IMR-90 (cell line): ENCODE data around the gene TSR1. TPM values are rescaled to one million over a fixed set of nuclear protein-coding genes. Genes with fewer than 3 reads are reported as not detected.

Experiments used
- ATAC-seq: fragments of 200-7000 bp; cut with Tn5 transposase; 2 replicates; pipeline ENCODE4 v1.9.1; 2020; ENCODE audit warnings: low read depth, mild to moderate bottlenecking, moderate library complexity
- BruUV-seq: library from RNA; stranded (reverse); fragments of 400-500 nt; replicated peaks from 2 replicates; lab custom pipeline; 2021; lab: Mats Ljungman, UMichigan
- CTCF ChIA-PET: fragments of 300-600 bp; formaldehyde crosslinking; extraction: SDS; loops from one replicate; lab custom pipeline; 2021; ENCODE audit warnings: antibody characterized with exemption; lab: Yijun Ruan, JAX
- POLR2A ChIA-PET: fragments of 300-600 bp; sonication (Branson Sonifier 250); formaldehyde crosslinking; loops from one replicate; lab custom pipeline; 2022; ENCODE audit warnings: antibody characterized with exemption; ENCODE audit not compliant: unreplicated experiment; lab: Charles Lee
- DNase-seq: peaks from one replicate; pipeline ENCODE4 v3.0.0; 2013
- H2AFZ ChIP-seq: replicated peaks from 2 replicates; pipeline ENCODE3; 2013; ENCODE audit warnings: low read length, mild to moderate bottlenecking; ENCODE audit not compliant: poor library complexity
- H2AK5ac ChIP-seq: 2 replicates; pipeline ENCODE4 v1.6.1; 2013; ENCODE audit warnings: low read depth, low read length, inconsistent platforms
- H2AK9ac ChIP-seq: replicated peaks from 2 replicates; pipeline ENCODE3; 2013; ENCODE audit warnings: mild to moderate bottlenecking, low read depth, low read length, moderate library complexity; ENCODE audit not compliant: poor library complexity
- H2BK120ac ChIP-seq: 2 replicates; pipeline ENCODE4 v1.6.1; 2013; ENCODE audit warnings: low read depth, low read length, inconsistent platforms
- H2BK15ac ChIP-seq: 3 replicates; pipeline ENCODE4 v1.6.1; 2013; ENCODE audit warnings: low read depth, low read length, inconsistent platforms
- H2BK20ac ChIP-seq: 2 replicates; pipeline ENCODE4 v1.6.1; 2013; ENCODE audit warnings: low read depth, mild to moderate bottlenecking, inconsistent platforms, low read length, moderate library complexity
- H2BK5ac ChIP-seq: 2 replicates; pipeline ENCODE4 v1.6.1; 2013; ENCODE audit warnings: mild to moderate bottlenecking, low read depth, low read length, inconsistent platforms; ENCODE audit not compliant: poor library complexity, severe bottlenecking
- H3K14ac ChIP-seq: replicated peaks from 2 replicates; pipeline ENCODE4 v1.6.1; 2013; ENCODE audit warnings: low read depth, low read length, inconsistent platforms
- H3K18ac ChIP-seq: 2 replicates; pipeline ENCODE4 v1.6.1; 2013; ENCODE audit warnings: low read depth, low read length, control low read depth
- H3K23ac ChIP-seq: 2 replicates; pipeline ENCODE4 v1.6.1; 2013; ENCODE audit warnings: low read depth, low read length, inconsistent platforms
- H3K27ac ChIP-seq: 2 replicates; pipeline ENCODE4 v1.5.1; 2013; ENCODE audit warnings: mild to moderate bottlenecking, control low read depth, low read length; ENCODE audit not compliant: insufficient read depth
- H3K27me3 ChIP-seq: 2 replicates; pipeline ENCODE4 v1.6.1; 2013; ENCODE audit warnings: low read length; ENCODE audit not compliant: control insufficient read depth, insufficient read depth
- H3K36me3 ChIP-seq: 2 replicates; pipeline ENCODE4 v1.6.1; 2013; ENCODE audit warnings: low read length, mixed read lengths; ENCODE audit not compliant: control insufficient read depth, insufficient read depth
- H3K4ac ChIP-seq: 2 replicates; pipeline ENCODE4 v1.6.1; 2013; ENCODE audit warnings: low read depth, low read length, inconsistent platforms
- H3K4me1 ChIP-seq: 2 replicates; pipeline ENCODE4 v1.6.1; 2013; ENCODE audit warnings: low read length, mixed read lengths; ENCODE audit not compliant: control insufficient read depth, insufficient read depth
- H3K4me2 ChIP-seq: 2 replicates; pipeline ENCODE4 v1.6.1; 2013; ENCODE audit warnings: low read depth, mild to moderate bottlenecking, control low read depth, low read length, moderate library complexity
- H3K4me3 ChIP-seq: 2 replicates; pipeline ENCODE4 v1.5.1; 2013; ENCODE audit warnings: low read depth, mild to moderate bottlenecking, control low read depth, low read length, moderate library complexity; ENCODE audit not compliant: insufficient read depth
- H3K56ac ChIP-seq: 2 replicates; pipeline ENCODE4 v1.6.1; 2013; ENCODE audit warnings: low read length, inconsistent platforms; ENCODE audit not compliant: insufficient read depth; ENCODE audit errors: extremely low read depth
- H3K79me1 ChIP-seq, 2 experiments: 2 replicates each; pipeline ENCODE4 v1.6.1; 2013; ENCODE audit warnings: low read length in 2 of 2, inconsistent platforms in 1 of 2, low read depth in 1 of 2
- H3K9ac ChIP-seq: 2 replicates; pipeline ENCODE4 v1.6.1; 2013; ENCODE audit warnings: low read depth, low read length, control low read depth
- H3K9me1 ChIP-seq: 2 replicates; pipeline ENCODE4 v1.6.1; 2013; ENCODE audit warnings: low read length, inconsistent platforms; ENCODE audit not compliant: insufficient read depth
- H3K9me3 ChIP-seq: 2 replicates; pipeline ENCODE4 v1.6.1; 2013; ENCODE audit warnings: low read length; ENCODE audit not compliant: control insufficient read depth, insufficient read depth
- H4K20me1 ChIP-seq: 2 replicates; pipeline ENCODE4 v1.6.1; 2013; ENCODE audit warnings: low read length, inconsistent platforms; ENCODE audit not compliant: insufficient read depth
- H4K5ac ChIP-seq: 2 replicates; pipeline ENCODE4 v1.6.1; 2013; ENCODE audit warnings: mild to moderate bottlenecking, low read depth, low read length, control low read depth
- H4K8ac ChIP-seq, 2 experiments: 2 replicates each; pipeline ENCODE4 v1.6.1; 2013; ENCODE audit warnings: low read depth in 2 of 2, low read length in 2 of 2, control low read depth in 1 of 2, inconsistent platforms in 1 of 2
- H4K91ac ChIP-seq: 2 replicates; pipeline ENCODE4 v1.6.1; 2013; ENCODE audit warnings: low read depth, low read length, inconsistent platforms; ENCODE audit not compliant: insufficient read depth
- BHLHE40 ChIP-seq: fragments of 150-350 bp; IDR thresholded peaks from 2 replicates; pipeline ENCODE4 v1.6.1; 2016; ENCODE audit warnings: mild to moderate bottlenecking, low read depth, low read length
- CHD1 ChIP-seq: IDR thresholded peaks from 2 replicates; pipeline ENCODE4 v1.6.1; 2012; ENCODE audit warnings: low read depth, low read length, improper control_type of control experiment
- MAFK ChIP-seq: IDR thresholded peaks from 2 replicates; pipeline ENCODE4 v1.6.1; 2012; ENCODE audit warnings: low read depth, low read length, improper control_type of control experiment
- MXI1 ChIP-seq: IDR thresholded peaks from 2 replicates; pipeline ENCODE4 v1.6.1; 2012; ENCODE audit warnings: low read depth, mild to moderate bottlenecking, low read length, moderate library complexity, borderline replicate concordance
- POLR2A ChIP-seq: IDR thresholded peaks from 2 replicates; pipeline ENCODE4 v1.6.1; 2012; ENCODE audit warnings: mild to moderate bottlenecking, low read depth, low read length
- RAD21 ChIP-seq: IDR thresholded peaks from 2 replicates; pipeline ENCODE4 v1.6.1; 2012; ENCODE audit warnings: low read length, improper control_type of control experiment
- RCOR1 ChIP-seq: IDR thresholded peaks from 2 replicates; pipeline ENCODE4 v1.6.1; 2012; ENCODE audit warnings: mild to moderate bottlenecking, low read length, improper control_type of control experiment; ENCODE audit not compliant: insufficient replicate concordance
- RFX5 ChIP-seq: IDR thresholded peaks from 2 replicates; pipeline ENCODE4 v1.8.0; 2012; ENCODE audit warnings: low read depth, mild to moderate bottlenecking, low read length, moderate library complexity
- SMC3 ChIP-seq: fragments of 150-350 bp; IDR thresholded peaks from 2 replicates; pipeline ENCODE4 v1.6.1; 2016; ENCODE audit warnings: low read depth, mild to moderate bottlenecking, antibody characterized with exemption, low read length, moderate library complexity
- WGBS, 2 experiments: methylation state at CpG; one replicate each; pipeline versions ENCODE4 v1.1.5 to v1.1.7; 2013; ENCODE audit warnings: missing lambda C conversion rate in 2 of 2; ENCODE audit not compliant: insufficient read length in 1 of 2; ENCODE audit errors: extremely low coverage in 2 of 2; 5-methylcytosine and 5-hydroxymethylcytosine counted together
- dilution Hi-C: fragments of 300-500 bp; cut with HindIII; formaldehyde crosslinking; loops from one replicate; pipeline ENCODE4 v1.14.3; 2018; ENCODE audit warnings: low sequenced_read_pairs; ENCODE audit not compliant: unreplicated experiment
- in situ Hi-C: fragments of 300-500 bp; cut with MboI; formaldehyde crosslinking; loops from 3 replicates; pipeline ENCODE4 v1.14.3; 2019; ENCODE audit warnings: low sequenced_read_pairs, inconsistent platforms, mixed read lengths
- intact Hi-C: fragments of 100-400 bp; cut with micrococcal nuclease; formaldehyde crosslinking; loops from 2 replicates; pipeline ENCODE4 v1.10.0; 2022
- polyA plus RNA-seq, 3 experiments: library from polyadenylated mRNA; depleted of rRNA; stranded (reverse); fragments of >200 nt; gene quantifications; 2 replicates each; pipeline ENCODE4 v1.2.3, GENCODE V29; 2012; ENCODE audit warnings: low replicate concordance in 1 of 3
- total RNA-seq: library from RNA; depleted of rRNA; stranded (reverse); fragments of >200 nt; gene quantifications from 2 replicates; pipeline ENCODE4 v1.2.3, GENCODE V29; 2012
- TF ChIP-seq, protein P1 (sequence below): fragments of 150-350 bp; IDR thresholded peaks from 2 replicates; pipeline ENCODE4 v1.6.1; 2016; ENCODE audit warnings: low read depth, mild to moderate bottlenecking, low read length, moderate library complexity, borderline replicate concordance
- TF ChIP-seq, protein P2 (sequence below): fragments of 150-350 bp; IDR thresholded peaks from 2 replicates; pipeline ENCODE4 v1.6.1; 2017; ENCODE audit warnings: mild to moderate bottlenecking, antibody characterized with exemption, low read length, low read depth
- TF ChIP-seq, protein P3 (sequence below): conservative IDR thresholded peaks from 2 replicates; pipeline ENCODE4 v1.5.1; 2012; ENCODE audit warnings: mild to moderate bottlenecking, low read depth, low read length, improper control_type of control experiment

The TSR1 gene
- total and polyA plus RNA-seq, 2 of the 4 experiments (the other 2 are of a cell fraction) = 22.6 to 72.6 TPM

DNA sequence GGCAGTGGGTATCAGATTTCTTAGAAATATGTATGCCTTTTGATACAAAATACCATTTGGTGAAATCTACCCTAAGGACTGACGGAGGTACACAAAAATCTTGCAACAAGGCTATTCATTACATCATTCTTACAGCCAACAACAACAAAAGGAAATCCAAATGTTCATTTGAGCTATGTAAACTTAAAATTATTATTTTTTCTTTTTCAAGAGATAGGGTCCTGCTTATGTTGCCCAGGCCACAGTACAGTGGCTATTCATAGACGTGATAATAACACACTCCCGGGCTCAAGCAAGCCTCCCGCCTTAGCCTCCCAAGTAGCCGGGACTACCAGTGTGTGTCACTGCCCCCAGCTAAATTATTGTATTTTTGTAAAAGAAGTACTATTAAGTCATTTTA, 23.5 kb downstream of the TSR1 start:
- Histone ChIP-seq H3K9me1 (0 out of 2 replicates have a peak, but pooled peaks cover 3% of the 10 kb centered on the region), H3K36me3 (0 out of 2 replicates have a peak, but pooled peaks cover under 1% of the 10 kb centered on the region), H2AFZ (no peak overlapping the region), H3K9ac (no peak overlapping the region), H3K4me1 (peaks cover 3% of the 10 kb centered on the region; the same call in 1 of the 2 replicates), H4K91ac (no peak overlapping the region), H4K20me1 (no peaks in the 10 kb centered on the region), H3K27me3 (no peaks in the 10 kb centered on the region), H2BK120ac (no peak overlapping the region), H3K23ac (no peak overlapping the region), H2BK20ac (no peak overlapping the region), H3K56ac (no peak overlapping the region), H3K4me2 (no peak overlapping the region), H2AK5ac (no peak overlapping the region), H3K79me1 (peaks cover 10 to 25% of the 10 kb centered on the region in 2 experiments), H3K14ac (no peak overlapping the region), H2AK9ac (no peak overlapping the region), H4K5ac (no peak overlapping the region), H3K27ac (peak overlapping the region; percentile 54; the same call in 1 of the 2 replicates), H3K4ac (no peak overlapping the region), H3K9me3 (no peaks in the 10 kb centered on the region), H3K18ac (no peak overlapping the region), H3K4me3 (no peak overlapping the region), H2BK15ac (no peak overlapping the region), H2BK5ac (no peak overlapping the region), H4K8ac (no peak overlapping the region)
- no peak for TF ChIP-seq POLR2A
- TF ChIP-seq MXI1 = no peak
- no peak for TF ChIP-seq SMC3
- no peak for TF ChIP-seq BHLHE40
- TF ChIP-seq, protein P1, sequence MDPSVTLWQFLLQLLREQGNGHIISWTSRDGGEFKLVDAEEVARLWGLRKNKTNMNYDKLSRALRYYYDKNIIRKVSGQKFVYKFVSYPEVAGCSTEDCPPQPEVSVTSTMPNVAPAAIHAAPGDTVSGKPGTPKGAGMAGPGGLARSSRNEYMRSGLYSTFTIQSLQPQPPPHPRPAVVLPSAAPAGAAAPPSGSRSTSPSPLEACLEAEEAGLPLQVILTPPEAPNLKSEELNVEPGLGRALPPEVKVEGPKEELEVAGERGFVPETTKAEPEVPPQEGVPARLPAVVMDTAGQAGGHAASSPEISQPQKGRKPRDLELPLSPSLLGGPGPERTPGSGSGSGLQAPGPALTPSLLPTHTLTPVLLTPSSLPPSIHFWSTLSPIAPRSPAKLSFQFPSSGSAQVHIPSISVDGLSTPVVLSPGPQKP = no peak
- TF ChIP-seq, protein P2, sequence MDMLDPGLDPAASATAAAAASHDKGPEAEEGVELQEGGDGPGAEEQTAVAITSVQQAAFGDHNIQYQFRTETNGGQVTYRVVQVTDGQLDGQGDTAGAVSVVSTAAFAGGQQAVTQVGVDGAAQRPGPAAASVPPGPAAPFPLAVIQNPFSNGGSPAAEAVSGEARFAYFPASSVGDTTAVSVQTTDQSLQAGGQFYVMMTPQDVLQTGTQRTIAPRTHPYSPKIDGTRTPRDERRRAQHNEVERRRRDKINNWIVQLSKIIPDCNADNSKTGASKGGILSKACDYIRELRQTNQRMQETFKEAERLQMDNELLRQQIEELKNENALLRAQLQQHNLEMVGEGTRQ = no peak
- no peak for TF ChIP-seq RAD21
- TF ChIP-seq, protein P3, sequence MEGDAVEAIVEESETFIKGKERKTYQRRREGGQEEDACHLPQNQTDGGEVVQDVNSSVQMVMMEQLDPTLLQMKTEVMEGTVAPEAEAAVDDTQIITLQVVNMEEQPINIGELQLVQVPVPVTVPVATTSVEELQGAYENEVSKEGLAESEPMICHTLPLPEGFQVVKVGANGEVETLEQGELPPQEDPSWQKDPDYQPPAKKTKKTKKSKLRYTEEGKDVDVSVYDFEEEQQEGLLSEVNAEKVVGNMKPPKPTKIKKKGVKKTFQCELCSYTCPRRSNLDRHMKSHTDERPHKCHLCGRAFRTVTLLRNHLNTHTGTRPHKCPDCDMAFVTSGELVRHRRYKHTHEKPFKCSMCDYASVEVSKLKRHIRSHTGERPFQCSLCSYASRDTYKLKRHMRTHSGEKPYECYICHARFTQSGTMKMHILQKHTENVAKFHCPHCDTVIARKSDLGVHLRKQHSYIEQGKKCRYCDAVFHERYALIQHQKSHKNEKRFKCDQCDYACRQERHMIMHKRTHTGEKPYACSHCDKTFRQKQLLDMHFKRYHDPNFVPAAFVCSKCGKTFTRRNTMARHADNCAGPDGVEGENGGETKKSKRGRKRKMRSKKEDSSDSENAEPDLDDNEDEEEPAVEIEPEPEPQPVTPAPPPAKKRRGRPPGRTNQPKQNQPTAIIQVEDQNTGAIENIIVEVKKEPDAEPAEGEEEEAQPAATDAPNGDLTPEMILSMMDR = no peak
- no peak for TF ChIP-seq RFX5
- no peak for TF ChIP-seq MAFK
- no peak for TF ChIP-seq RCOR1
- no peak for TF ChIP-seq CHD1
- intact Hi-C loops (no loop called here), in situ Hi-C loops (no loop called here), dilution Hi-C loops (no loop called here)
- DNase-seq (no peak), ATAC-seq (no peak)
- ChIA-PET CTCF (interaction anchor here (0.6 kb wide), 1 partner anchor 221 kb away, joined by 3 read pairs; no protein-coding TSS in a partner anchor), POLR2A (no interaction called here)
- no TSS peak for BruUV-seq
- no CpG with 5 or more reads among the region's 5 CpGs for WGBS, 2 experiments
